ENCODE results near the gene RNPS1.
"Not testable (repeated sequence)": the region's sequence is repeated elsewhere in the genome, so short reads cannot be mapped to it uniquely, and the experiment has no call there.

Gene RNPS1

GRCh38 chr16:2282866-2283555 lies 15.1 kb upstream of the RNPS1 start:
- DNase-seq (ENCODE audit: low spot score): no peak

GRCh38 chr16:2282262-2282661 lies 14.3 kb upstream of the RNPS1 start:
- no peak for DNase-seq (ENCODE audit: low spot score)

GRCh38 chr16:2280981-2281542 lies 13.1 kb upstream of the RNPS1 start:
- DNase-seq (ENCODE audit: low spot score): no peak

DNA sequence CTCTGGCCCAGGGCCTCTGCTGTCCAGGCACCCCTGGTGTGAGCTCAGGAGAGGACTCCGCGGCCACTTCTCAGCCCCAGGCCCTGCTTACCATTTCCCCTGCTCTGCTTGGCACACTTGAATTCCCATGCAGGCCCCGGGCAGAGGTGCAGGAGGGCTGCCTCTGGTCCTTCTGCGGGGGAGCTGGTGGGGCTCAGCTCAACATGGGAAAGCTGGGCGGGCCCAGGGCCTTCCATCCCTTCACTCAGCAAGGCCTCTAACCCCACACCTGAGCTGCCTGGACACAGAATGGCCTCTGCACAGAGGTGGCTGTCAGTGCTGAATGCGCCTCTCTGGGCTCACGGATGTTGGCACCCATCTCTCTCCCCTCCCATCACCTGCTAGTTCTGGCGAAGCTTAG lies 12.5 kb upstream of the RNPS1 start:
- no peak for DNase-seq (ENCODE audit: low spot score)

- DNase-seq (ENCODE audit: low spot score): no peak
These were observed 11.3 kb upstream of the RNPS1 start for GRCh38 chr16:2278956-2279800.

DNA sequence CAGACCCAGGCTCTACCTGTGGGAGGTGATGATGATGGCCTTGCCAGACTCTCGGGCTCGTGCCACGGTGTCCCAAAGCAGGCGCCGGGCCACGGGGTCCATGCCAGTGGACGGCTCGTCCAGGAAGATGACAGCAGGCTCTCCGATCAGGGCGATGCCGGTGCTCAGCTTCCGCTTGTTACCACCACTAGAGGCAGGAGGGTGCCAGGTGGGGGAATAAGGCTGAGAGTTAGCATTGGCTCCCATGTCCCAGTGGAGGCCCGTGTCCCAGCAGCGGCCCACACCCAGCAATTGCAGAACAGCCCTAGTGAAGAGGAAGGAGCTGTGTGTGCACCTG lies 10.3 kb upstream of the RNPS1 start:
- DNase-seq (ENCODE audit: low spot score): no peak

- DNase-seq (ENCODE audit: low spot score): no peak
These were observed 9.7 kb upstream of the RNPS1 start for GRCh38 chr16:2277466-2278271.

GRCh38 chr16:2276368-2277195 lies 8.7 kb upstream of the RNPS1 start:
- no peak for DNase-seq (ENCODE audit: low spot score)

DNA sequence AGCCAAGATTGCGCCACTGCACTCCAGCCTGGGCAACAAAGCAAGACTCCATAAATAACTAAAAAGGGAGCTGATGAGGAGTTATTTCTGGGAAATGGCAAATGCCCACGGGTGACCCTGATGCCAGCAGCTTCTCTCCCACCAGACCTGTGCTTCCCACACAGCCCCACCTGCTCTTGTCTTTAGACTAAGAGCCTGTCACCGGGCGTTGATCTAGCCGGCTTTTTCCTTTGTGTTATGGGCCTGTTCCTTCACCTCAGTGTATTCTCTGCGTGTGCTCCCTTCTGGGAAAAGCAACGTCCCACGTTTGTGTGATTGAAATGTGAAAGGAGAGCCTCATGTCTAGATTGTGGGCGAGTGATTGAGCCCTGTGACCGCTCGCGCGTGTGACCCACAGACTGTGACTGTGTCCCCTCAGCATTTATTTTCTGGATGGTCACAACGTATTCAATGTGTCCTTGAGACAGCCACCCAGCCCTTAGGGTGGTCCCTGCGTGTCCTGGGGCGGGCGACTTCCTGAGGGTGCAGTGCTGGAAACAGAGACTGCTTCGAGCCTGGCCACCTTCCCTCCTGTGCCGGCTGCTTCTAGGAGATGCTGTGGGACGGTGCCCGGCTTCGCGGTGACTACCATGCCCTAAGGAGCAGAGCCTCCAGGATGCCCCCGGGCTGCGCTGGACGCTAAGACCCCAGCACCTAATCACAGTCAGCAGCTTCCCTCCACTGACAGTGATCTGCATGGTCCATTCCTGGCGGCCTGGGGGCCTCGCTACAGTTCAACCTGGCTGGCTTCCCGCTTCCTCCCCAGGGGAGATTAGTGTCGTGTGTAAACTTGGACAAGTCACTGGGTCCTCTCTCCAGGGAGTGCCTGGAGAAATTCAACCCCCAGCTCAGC lies 7.8 kb upstream of the RNPS1 start:
- no peak for DNase-seq (ENCODE audit: low spot score)

DNA sequence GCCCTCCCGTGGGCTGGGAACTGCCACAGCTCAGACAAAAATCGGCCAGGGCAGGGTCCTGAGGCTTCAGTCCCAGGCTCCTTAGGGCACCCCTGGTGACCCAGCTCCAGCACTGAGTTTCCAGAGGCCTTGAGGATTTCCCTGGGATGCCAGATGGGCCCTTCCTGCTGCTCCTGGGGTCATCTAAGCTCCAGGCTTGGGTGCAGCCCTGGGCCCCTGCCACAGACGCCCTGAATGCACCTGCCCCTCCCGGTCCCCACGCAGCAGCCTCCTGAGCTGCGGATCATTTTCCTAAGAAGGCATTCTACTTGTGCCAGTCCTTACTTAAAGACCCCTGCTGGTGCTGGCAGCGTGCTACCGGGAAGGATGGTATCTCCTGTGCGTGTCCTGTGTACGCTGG lies 6.0 kb upstream of the RNPS1 start:
- no peak for DNase-seq (ENCODE audit: low spot score)

GRCh38 chr16:2273484-2273883 lies 5.6 kb upstream of the RNPS1 start:
- no peak for DNase-seq (ENCODE audit: low spot score)

DNA sequence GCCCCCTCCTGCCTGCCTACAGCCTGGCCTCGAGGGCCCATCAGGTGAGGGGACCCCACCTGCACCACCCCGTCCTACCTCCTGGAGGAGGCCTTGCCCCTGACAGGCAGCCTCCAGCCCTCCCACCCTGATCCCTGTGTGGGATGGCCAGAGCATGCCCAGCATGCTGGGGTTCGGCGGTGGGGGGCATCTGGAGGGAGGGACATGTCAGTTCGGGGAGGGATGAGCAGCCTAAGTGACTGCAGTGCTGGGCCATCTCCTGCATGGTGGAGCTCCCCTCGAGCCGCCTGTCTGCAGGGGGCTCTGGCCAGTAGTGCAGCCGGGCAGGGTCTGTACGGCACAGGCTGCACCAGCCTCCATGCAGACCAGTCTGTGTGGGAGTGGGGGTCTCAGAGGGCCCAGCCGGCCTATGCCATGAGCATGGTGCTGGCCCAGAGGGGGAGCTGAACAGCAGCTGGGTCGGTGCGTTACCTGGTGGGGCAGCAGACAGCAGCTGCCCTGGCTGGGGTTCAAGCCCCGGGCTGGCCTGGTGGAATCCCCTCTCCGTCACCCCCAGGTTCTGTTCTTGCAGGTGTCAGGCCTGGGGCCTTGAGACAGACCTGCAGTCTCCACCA lies 4.0 kb upstream of the RNPS1 start:
- DNase-seq (ENCODE audit: low spot score): no peak

GRCh38 chr16:2270588-2271470 lies 2.9 kb upstream of the RNPS1 start:
- DNase-seq (ENCODE audit: low spot score): no peak

DNA sequence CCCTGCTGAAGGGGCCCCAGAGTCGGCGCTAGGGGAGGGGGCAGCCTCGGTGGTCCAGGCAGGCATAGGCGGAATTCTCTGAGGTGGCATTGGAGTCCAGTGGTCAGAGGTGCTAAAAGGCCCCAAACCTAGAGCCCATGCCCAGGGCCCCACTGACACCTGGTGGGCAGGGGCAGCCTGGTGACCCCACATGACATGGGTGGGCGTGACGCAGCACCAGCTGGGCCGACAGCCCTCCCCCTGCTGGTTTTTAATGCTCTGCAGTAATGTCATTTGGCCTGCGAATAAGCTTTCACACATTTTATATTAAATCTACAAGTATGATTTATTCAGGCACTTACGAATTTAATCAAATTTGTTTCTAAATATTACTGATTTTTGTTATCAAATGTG lies 2.1 kb upstream of the RNPS1 start:
- DNase-seq (ENCODE audit: low spot score): no peak

GRCh38 chr16:2267505-2267912 lies 417 bp downstream of the RNPS1 start:
- DNase-seq (ENCODE audit: low spot score): not testable (repeated sequence)

DNA sequence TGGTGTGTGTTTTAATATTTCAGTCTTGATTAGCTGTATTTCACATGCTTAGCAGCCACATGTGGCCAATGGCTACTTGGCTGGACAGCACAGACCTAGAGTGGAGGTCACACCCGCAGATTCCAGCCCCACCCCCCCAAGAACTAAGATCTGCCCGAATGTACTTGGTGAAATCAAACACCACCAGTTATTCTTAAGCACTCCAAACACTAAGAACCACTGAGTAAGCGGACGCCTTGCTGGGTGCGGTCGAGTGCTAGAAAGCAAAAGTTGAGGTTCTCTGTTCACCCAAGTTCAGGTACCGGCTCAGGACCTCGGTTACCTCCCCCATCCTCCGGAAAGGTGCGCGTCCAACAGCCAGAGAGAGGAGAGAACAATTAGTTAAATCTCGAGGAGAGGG lies 1.0 kb downstream of the RNPS1 start:
- DNase-seq (ENCODE audit: low spot score): not testable (repeated sequence)

DNA sequence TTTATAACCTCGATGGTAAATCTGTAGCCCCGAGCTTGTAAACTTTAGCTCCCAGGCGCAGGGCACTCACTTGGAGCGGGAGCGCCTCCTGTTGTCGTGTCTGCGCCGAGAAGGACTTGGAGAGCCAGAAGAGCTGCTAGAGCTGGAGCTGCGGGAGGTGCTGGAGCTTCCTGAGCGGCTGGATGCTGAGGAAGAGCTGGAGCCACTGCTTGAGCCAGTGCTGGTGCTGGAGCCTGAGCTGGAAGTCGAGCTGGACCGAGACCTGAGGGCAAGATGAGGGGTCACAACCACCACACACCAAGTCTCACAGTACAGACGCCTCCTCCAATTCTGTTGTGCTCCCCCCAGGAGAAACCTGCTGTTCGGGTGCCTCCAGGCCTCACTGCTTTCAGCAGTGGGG lies 4.9 kb downstream of the RNPS1 start:
- DNase-seq (ENCODE audit: low spot score): not testable (repeated sequence)

GRCh38 chr16:2260250-2260649 lies 7.7 kb downstream of the RNPS1 start:
- no peak for DNase-seq (ENCODE audit: low spot score)

DNA sequence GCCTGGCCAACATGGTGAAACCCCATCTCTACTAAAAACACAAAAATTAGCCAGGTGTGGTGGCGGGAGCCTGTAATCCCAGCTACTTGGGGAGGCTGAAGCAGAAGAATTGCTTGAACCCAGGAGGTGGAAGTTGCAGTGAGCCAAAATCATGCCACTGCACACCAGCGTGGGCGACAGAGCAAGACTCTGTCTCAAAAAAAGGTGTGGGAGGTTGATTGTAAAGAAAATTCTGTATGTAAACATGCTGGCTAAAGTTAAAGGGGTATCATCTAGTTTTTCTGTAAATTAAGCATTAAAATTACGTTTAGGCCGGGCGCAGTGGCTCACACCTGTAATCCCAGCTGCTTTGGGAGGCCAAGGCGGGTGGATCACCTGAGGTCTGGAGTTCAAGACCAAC lies 9.4 kb downstream of the RNPS1 start:
- DNase-seq (ENCODE audit: low spot score): not testable (repeated sequence)

All from NAMALWA (cell line).